Right lobe of liver (tissue), 6 donors: Measurements from ENCODE around the gene TAS2R40. TPM values are rescaled to one million over a fixed set of nuclear protein-coding genes. Genes with fewer than 3 reads are reported as not detected.

Experiments used
- ATAC-seq, 4 donors: fragments of 200-7000 bp; cut with Tn5 transposase; one replicate each; pipeline ENCODE4 v1.9.1; 2020; ENCODE audit warnings: mild to moderate bottlenecking in 4 of 4, moderate library complexity in 4 of 4
- DNase-seq, 3 donors: peaks; one replicate each; pipeline ENCODE4 v3.0.0-alpha.2; 2020
- H3K27ac ChIP-seq, 3 donors: fragments of 200-600 bp; one replicate each; pipeline ENCODE4 v1.8.0; 2022
- H3K27me3 ChIP-seq, 2 donors: fragments of 200-600 bp; one replicate each; pipeline ENCODE4 v1.8.0; 2022
- H3K36me3 ChIP-seq, 4 donors: fragments of 200-600 bp; sonication (generic) in 1 of 4; one replicate each; pipeline versions ENCODE4 v1.5.1 to v1.8.0; 2017 to 2022; ENCODE audit warnings: control low read depth in 1 of 4
- H3K4me1 ChIP-seq, 4 donors: fragments of 200-600 bp; sonication (generic) in 1 of 4; one replicate each; pipeline versions ENCODE4 v1.5.1 to v1.8.0; 2017 to 2022; ENCODE audit warnings: control low read depth in 1 of 4
- H3K4me3 ChIP-seq, 3 donors: fragments of 200-600 bp; one replicate each; pipeline ENCODE4 v1.8.0; 2022
- H3K9me3 ChIP-seq, 4 donors: fragments of 200-600 bp; sonication (generic) in 1 of 4; one replicate each; pipeline versions ENCODE4 v1.5.1 to v1.8.0; 2017 to 2022; ENCODE audit warnings: control low read depth in 1 of 4
- CTCF ChIP-seq, 4 donors: fragments of 200-600 bp in 3 of 4; fragments of 450-650 bp in 1 of 4; IDR thresholded peaks; one replicate each; pipeline versions ENCODE4 v1.5.1 to v1.8.0; 2016 to 2022; ENCODE audit warnings: antibody characterized with exemption in 4 of 4, mild to moderate bottlenecking in 2 of 4
- POLR2A ChIP-seq: fragments of 450-650 bp; IDR thresholded peaks from one replicate; pipeline ENCODE4 v1.6.1; 2017; ENCODE audit warnings: antibody characterized with exemption, mild to moderate bottlenecking
- WGBS: methylation state at CpG from one replicate; pipeline ENCODE4 v1.1.6; 2018; ENCODE audit warnings: low coverage, low lambda C conversion rate; ENCODE audit not compliant: insufficient coverage; ENCODE audit errors: missing lambda C conversion rate; 5-methylcytosine and 5-hydroxymethylcytosine counted together
- intact Hi-C, 2 donors: fragments of 100-400 bp; cut with DNase I; formaldehyde crosslinking; loops; one replicate each; pipeline versions ENCODE4 v1.11.2 to v1.14.1; 2022
- total RNA-seq, 6 experiments: library from RNA; depleted of rRNA in 2 of 6; stranded (reverse); fragments of >200 nt in 2 of 6; fragmentation: NEBNext Ultra II Directional in 3 of 6; extraction: Animal tissue kit (Norgen Biotek cat#: 25700) in 3 of 6; gene quantifications; one replicate each; pipeline versions ENCODE4 v1.1.0 to v1.2.4, GENCODE V29; 2016 to 2023
- donor health status: DM: no; HTN: yes; CAD: no.
- donor health status: DM: no; HTN: no; CAD: no.
- donor health status: DM: no; HTN: no; CAD: no.
- donor health status: DM: no; HTN: yes; CAD: no.
- donor health status: DM: no; HTN: yes; CAD: no.

The TAS2R40 gene
- total RNA-seq, 6 experiments from 2014 or later: not detected

DNA sequence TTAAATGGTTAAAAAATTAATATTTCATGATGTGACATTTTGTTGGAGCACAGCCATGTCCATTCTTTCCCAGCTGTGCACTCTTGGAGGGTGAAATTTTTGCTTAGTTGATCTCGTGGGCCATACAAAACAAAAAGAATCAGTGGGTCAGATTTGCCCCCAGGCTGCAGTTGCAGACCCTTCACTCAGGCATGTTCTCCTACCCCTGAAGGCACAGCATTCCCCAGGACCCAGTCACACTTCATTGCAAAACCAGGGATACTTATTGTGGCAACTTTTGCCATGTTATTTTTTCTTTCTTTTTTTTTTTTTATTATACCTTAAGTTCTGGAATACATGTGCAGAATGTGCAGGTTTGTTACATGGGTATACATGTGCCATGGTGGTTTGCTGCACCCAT is 6.0 kb downstream of the TAS2R40 start:
- no peak overlapping the region for H3K27ac ChIP-seq
- TF ChIP-seq POLR2A: no peak
- no peak for TF ChIP-seq CTCF (IDR thresholded peaks at IDR 0.05)
- H3K4me1 ChIP-seq: no peaks in the 10 kb centered on the region
- H3K36me3 ChIP-seq: no peaks in the 10 kb centered on the region
- WGBS: 36% methylated on average over 1 of the region's 1 CpG
- intact Hi-C loops: no loop called here
- H3K9me3 ChIP-seq: no peaks in the 10 kb centered on the region
- no peak overlapping the region for H3K4me3 ChIP-seq
- no peak for ATAC-seq
- DNase-seq: no peak
- no peaks in the 10 kb centered on the region for H3K27me3 ChIP-seq

DNA sequence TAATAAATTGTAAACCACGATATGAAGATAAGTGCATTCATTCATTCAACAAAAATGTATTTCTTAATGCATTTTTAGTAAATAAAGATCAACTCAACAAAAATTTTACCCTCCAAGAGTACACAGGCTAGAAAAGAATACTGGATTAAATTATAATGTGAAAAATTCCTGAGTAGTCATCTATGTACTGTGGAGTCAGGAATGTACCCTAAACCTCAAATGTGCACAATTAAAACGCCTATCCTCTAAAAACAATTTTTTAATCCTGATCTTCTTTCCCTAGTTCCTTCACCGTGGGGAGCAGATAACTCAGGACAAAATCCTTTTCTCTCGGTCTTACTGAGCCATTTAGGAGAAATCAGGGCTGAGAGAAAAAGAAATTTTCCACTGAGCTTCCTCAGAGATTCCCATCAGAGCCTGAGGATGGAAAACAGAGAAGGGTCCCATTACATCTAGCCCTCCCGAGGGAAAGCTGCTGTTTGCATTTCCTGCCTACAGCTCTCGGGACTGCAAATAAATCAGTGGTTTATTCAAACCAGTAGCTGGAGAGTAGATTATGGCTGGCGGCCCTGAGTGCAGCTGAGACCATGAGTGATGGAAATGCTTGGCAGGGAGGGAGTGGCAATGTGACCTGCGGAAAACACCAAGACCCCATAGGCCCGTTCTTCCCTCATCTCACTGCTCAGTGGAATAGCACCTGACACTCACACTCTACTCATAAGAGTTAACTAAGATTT is 7.4 kb downstream of the TAS2R40 start:
- 62% methylated on average over 8 of the region's 9 CpGs for WGBS
- Histone ChIP-seq H3K4me1 (no peaks in the 10 kb centered on the region), H3K4me3 (no peak overlapping the region), H3K27ac (no peak overlapping the region), H3K27me3 (no peaks in the 10 kb centered on the region), H3K36me3 (no peaks in the 10 kb centered on the region), H3K9me3 (no peaks in the 10 kb centered on the region)
- TF ChIP-seq POLR2A: no peak
- no peak for TF ChIP-seq CTCF (IDR thresholded peaks at IDR 0.05)
- intact Hi-C loops: no loop called here
- no peak for ATAC-seq
- no peak for DNase-seq

DNA sequence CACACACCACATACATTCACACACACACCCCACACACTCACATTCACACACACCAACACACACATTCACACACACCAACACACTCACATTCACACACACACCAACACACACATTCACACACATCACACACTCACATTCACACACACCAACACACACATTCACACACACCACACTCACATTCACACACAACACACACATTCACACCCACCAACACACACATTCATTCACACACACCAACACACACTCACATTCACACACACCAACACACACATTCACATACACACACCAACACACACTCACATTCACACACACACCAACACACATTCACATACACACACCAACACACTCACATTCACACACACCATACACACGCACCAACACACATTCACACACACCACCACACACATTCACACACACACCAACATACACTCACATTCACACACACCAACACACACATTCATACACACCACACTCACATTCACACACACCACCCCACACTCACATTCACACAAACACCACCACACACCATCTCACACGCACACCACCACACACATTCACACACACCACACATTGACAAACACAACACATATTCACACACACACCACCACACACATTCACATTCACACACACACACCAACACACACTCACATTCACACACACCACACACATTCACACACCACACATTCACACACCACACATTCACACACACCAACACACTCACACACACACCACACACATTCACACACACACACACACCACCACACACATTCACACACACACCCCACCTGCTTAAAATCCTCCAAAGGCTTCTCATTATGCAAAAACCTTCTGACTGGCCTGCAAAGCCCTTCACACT is 9.0 kb downstream of the TAS2R40 start:
- WGBS: 91% methylated on average over 2 of the region's 2 CpGs
- no peak for TF ChIP-seq POLR2A
- TF ChIP-seq CTCF (IDR thresholded peaks at IDR 0.05): no peak
- no peaks in the 10 kb centered on the region for H3K9me3 ChIP-seq
- H3K4me3 ChIP-seq: no peak overlapping the region
- no peak overlapping the region for H3K27ac ChIP-seq
- no peaks in the 10 kb centered on the region for H3K36me3 ChIP-seq
- H3K27me3 ChIP-seq: no peaks in the 10 kb centered on the region
- no peaks in the 10 kb centered on the region for H3K4me1 ChIP-seq
- ATAC-seq (no peak), DNase-seq (no peak)
- intact Hi-C loops: no loop called here

DNA sequence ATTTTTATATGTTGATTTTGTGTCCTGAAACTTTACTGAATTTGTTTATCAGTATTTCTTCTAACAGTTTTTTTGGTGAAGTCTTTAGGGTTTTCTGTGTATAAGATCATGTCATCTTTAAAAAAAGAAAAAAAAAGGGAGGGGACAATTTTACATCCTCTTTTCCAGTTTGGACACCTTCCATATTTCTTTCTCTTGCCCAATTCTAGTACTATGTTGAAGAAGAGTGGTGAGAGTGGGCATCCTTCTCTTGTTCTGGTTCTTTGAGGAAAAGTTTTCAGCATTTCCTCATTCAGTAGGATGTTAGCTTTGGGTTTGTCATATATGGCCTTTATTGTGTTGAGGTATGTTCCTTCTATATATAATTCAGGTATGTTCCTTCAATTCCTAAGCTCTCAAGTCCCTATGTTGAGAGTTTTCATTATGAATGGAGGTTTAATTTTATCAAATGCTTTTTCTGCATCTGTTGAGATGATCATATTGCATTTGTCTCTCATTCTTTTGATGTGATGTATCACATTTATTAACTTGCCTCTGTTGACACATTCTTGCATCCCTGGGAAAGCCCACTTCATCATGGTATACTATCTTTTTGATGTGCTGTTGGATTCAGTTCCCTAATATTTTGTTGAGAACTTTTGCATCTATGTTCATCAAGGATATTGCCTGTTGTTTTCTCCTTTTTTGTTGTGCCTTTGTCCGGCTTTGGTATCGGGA is 12.1 kb downstream of the TAS2R40 start:
- WGBS: 87% methylated on average over 2 of the region's 2 CpGs

More for the DNA sequence above, 12.1 kb downstream of the TAS2R40 start:
- Histone ChIP-seq H3K4me3 (no peak overlapping the region), H3K36me3 (no peaks in the 10 kb centered on the region), H3K4me1 (no peaks in the 10 kb centered on the region), H3K27ac (no peak overlapping the region), H3K27me3 (no peaks in the 10 kb centered on the region), H3K9me3 (no peaks in the 10 kb centered on the region)
- TF ChIP-seq CTCF (IDR thresholded peaks at IDR 0.05): no peak
- TF ChIP-seq POLR2A: no peak
- ATAC-seq: no peak
- DNase-seq: no peak
- intact Hi-C loops: no loop called here
